HUES64 (cell line): ENCODE measurements around the gene SLC9A9.

Experiments
- H3K27ac ChIP-seq: 2 replicates; pipeline ENCODE4 v1.7.0; 2013; ENCODE audit warnings: low read depth, low read length, inconsistent platforms
- H3K27me3 ChIP-seq: 2 replicates; pipeline ENCODE4 v1.6.1; 2013; ENCODE audit warnings: mild to moderate bottlenecking, low read length; ENCODE audit not compliant: insufficient read depth
- H3K36me3 ChIP-seq: 2 replicates; pipeline ENCODE4 v1.6.1; 2013; ENCODE audit warnings: mild to moderate bottlenecking, low read length; ENCODE audit not compliant: insufficient read depth
- H3K4me1 ChIP-seq: 2 replicates; pipeline ENCODE4 v1.6.1; 2013; ENCODE audit warnings: mild to moderate bottlenecking, low read length, moderate library complexity; ENCODE audit not compliant: insufficient read depth
- H3K4me3 ChIP-seq: 2 replicates; pipeline ENCODE4 v1.5.1; 2013; ENCODE audit warnings: mild to moderate bottlenecking, low read length, moderate library complexity
- H3K9ac ChIP-seq: 2 replicates; pipeline ENCODE4 v1.6.1; 2013; ENCODE audit warnings: mild to moderate bottlenecking, low read depth, low read length
- H3K9me3 ChIP-seq: 2 replicates; pipeline ENCODE4 v1.6.1; 2013; ENCODE audit warnings: low read depth, low read length; ENCODE audit not compliant: insufficient read depth
- WGBS: fragments of 150-250, 120-280 bp; methylation state at CpG from one replicate; pipeline ENCODE4 v1.1.7; 2013; ENCODE audit warnings: missing lambda C conversion rate; 5-methylcytosine and 5-hydroxymethylcytosine counted together

SLC9A9 gene

DNA sequence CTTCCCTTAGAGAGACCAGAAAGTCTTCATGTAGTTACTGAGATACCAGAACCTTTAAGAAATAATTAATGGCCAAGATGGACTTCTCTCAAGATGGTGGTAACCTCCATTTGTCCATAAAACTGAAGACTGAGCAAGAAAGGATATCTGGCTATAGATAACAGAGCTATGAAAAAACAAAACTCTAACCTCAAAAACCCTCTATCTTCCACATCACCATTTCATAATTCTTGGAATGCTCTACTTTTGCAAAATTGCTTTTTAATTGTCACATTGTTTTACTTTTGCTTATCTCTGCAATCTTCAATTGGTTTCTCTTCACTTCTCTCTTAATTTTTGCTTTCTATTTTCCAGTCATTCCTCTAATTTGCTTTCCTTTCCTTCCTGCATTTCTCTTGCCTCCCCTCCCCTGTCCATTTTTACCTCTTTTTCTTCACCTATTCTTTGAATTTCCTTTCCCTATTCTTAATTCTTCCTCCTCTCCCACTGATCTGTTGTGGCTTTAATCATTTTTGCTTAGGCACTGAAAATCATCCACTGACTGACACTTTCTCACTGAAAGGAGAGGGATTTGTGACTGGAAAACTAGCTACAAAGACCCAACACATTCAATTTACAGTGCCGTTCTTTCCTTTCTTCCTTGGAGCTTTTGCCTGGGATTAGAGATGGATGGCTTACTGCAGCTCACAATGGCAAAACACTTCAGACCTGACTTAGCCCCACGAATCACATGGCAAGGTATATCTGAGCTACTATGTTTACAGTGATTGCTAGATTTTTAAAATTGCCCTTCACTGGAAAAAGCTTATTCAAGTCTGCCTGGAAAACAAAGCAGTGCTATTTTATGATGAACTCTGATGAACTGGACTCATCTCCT is 485.9 kb downstream of the SLC9A9 start:
- Histone ChIP-seq H3K27ac (no peak overlapping the region), H3K9me3 (0 out of 2 replicates have a peak, but pooled peaks cover 3% of the 10 kb centered on the region), H3K4me3 (no peak overlapping the region), H3K36me3 (no peaks in the 10 kb centered on the region), H3K9ac (no peak overlapping the region), H3K27me3 (no peaks in the 10 kb centered on the region), H3K4me1 (no peaks in the 10 kb centered on the region; the same call in 1 of the 2 replicates)
- WGBS: 79% methylated on average over 2 of the region's 2 CpGs

DNA sequence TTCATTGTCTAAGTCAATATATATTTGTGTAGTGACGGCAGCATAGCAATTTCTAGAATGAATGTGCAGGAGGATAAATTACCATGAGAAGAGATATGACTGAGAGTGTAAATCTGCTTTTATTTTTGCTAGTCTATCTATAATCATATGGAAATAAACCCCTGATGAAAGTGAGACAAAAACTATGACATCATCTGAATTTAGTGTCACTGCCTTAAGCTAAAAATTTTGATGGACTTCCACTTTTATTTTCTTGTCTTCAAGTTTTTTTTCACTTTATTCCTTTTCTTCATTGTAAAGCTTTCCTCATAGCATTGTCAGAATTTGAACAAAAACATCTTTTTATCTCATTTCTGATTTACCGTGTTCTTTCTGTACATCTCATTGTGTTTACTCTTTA is 486.7 kb downstream of the SLC9A9 start:
- H3K4me3 ChIP-seq: no peak overlapping the region
- 0 out of 2 replicates have a peak, but pooled peaks cover 3% of the 10 kb centered on the region for H3K9me3 ChIP-seq
- no peak overlapping the region for H3K9ac ChIP-seq
- H3K27ac ChIP-seq: no peak overlapping the region
- 91% methylated on average over 1 of the region's 2 CpGs for WGBS
- H3K27me3 ChIP-seq: no peaks in the 10 kb centered on the region
- no peaks in the 10 kb centered on the region for H3K36me3 ChIP-seq
- H3K4me1 ChIP-seq: no peaks in the 10 kb centered on the region; the same call in 1 of the 2 replicates

DNA sequence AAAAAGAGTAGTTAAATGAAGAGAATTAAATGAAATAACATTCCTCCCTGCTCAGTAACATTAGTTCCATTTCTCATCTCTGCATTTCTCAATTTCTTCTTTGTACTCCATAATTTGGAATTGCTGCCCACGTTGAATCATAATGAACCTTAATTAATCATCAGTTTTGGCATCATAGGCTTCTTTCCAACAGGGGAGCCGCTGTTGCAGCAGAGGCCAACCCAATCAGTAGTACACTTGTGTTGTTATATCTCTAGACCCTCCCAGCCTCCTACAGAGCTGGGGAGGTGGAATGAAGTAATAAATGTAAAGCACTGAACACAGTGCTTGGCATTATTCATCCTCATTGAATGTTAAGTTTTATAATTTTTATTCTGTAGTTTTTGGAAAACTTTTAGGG is 488.0 kb downstream of the SLC9A9 start:
- Histone ChIP-seq H3K4me3 (no peak overlapping the region), H3K4me1 (no peaks in the 10 kb centered on the region; the same call in 1 of the 2 replicates), H3K27me3 (no peaks in the 10 kb centered on the region), H3K27ac (no peak overlapping the region), H3K9me3 (0 out of 2 replicates have a peak, but pooled peaks cover 3% of the 10 kb centered on the region), H3K9ac (no peak overlapping the region), H3K36me3 (no peaks in the 10 kb centered on the region)
- WGBS: 98% methylated on average over 2 of the region's 2 CpGs

DNA sequence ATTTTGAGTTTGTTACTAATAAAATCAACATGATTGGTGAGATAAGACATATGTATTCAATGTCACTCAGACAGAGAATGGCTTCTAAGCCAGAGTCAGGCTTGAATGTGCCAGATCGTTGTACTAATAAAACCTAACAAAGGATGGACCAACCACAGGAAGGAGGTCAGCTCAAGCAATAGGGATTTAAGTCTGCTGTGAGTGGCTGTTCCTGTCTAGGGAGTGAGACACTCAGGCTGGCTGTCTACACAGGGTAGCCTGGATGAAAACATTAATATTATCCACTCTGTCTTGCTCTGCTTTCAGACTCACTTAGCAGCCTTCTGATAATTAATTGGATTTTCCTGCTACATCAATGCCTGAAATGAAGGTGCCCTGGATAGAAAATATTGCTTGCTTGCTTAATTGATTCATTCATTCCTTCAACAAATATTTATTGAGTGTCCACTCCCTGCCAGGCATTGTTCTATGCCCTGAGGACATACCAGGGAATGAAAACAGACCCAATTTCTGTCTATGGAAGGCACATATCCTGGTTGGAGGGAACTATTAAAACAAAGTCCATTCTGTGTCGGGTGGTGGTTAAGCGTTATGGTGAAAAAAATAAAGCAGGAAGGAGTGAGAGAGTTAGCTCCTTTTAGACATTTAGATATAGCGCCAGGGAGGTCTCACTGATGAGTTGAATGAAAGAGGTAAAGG is 489.3 kb downstream of the SLC9A9 start:
- H3K4me3 ChIP-seq: no peak overlapping the region
- H3K9ac ChIP-seq: no peak overlapping the region
- no peaks in the 10 kb centered on the region for H3K27me3 ChIP-seq
- no peak overlapping the region for H3K27ac ChIP-seq
- no peaks in the 10 kb centered on the region for H3K36me3 ChIP-seq
- H3K9me3 ChIP-seq: 0 out of 2 replicates have a peak, but pooled peaks cover 3% of the 10 kb centered on the region
- no peaks in the 10 kb centered on the region; the same call in 1 of the 2 replicates for H3K4me1 ChIP-seq
- WGBS: 88% methylated on average over 4 of the region's 4 CpGs

DNA sequence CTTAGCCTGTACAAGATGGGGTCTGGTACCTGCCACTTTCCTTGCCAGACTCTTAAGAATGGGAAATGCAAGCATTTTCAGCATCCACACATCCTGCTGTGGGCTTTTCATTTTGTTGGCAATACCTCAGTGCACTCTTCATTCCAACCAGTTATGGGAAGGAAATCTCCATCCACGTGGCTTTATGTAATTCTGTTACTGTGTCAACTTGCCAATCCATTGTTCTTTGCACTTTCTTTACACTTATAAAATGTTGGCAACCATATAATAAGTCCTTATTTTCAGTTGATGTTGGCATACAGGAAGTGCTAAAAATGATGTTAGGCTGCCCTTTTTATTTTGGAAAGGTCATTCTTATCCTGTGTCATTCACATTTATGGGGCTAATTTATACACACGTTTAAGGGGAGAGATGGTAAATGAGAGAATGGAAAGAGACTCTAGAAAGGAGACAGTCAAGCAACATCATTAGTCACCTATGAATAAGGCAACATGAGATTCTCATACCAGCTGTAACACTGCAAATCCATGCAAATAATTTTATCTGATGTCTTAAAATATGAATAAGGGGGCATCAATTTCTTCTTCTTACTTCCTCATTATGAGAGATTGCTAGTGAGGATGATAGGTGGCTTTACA is 490.0 kb downstream of the SLC9A9 start:
- H3K4me1 ChIP-seq: peaks cover 3% of the 10 kb centered on the region; the same call in 1 of the 2 replicates
- H3K36me3 ChIP-seq: no peaks in the 10 kb centered on the region
- H3K27ac ChIP-seq: no peak overlapping the region
- H3K9me3 ChIP-seq: 0 out of 2 replicates have a peak, but pooled peaks cover 3% of the 10 kb centered on the region
- H3K27me3 ChIP-seq: no peaks in the 10 kb centered on the region
- no peak overlapping the region for H3K4me3 ChIP-seq
- WGBS: 92% methylated on average over 2 of the region's 2 CpGs
- no peak overlapping the region for H3K9ac ChIP-seq

DNA sequence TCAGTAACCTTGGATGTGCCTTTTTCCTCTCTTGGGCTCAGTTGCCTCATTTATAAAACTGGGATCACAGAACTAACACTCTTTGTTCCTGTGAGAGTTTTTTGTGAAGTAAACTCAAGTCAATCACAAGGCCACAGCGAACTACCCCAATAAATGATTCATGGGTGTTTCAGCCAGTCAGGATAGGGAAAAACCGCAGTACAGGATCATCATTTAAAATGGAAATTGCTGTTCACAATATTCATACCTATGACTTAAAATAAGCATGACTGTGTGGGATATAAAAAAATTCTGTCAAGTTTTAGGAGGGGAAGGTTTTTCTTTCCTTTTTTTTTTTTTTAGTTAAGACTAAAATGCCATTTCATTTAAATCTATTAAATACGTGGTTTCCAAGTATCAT is 490.6 kb downstream of the SLC9A9 start:
- Histone ChIP-seq H3K9ac (no peak overlapping the region), H3K27ac (no peak overlapping the region), H3K27me3 (no peaks in the 10 kb centered on the region), H3K36me3 (no peaks in the 10 kb centered on the region), H3K4me1 (peaks cover 8% of the 10 kb centered on the region; the same call in 1 of the 2 replicates), H3K9me3 (0 out of 2 replicates have a peak, but pooled peaks cover 3% of the 10 kb centered on the region), H3K4me3 (no peak overlapping the region)
- 94% methylated on average over 3 of the region's 3 CpGs for WGBS

DNA sequence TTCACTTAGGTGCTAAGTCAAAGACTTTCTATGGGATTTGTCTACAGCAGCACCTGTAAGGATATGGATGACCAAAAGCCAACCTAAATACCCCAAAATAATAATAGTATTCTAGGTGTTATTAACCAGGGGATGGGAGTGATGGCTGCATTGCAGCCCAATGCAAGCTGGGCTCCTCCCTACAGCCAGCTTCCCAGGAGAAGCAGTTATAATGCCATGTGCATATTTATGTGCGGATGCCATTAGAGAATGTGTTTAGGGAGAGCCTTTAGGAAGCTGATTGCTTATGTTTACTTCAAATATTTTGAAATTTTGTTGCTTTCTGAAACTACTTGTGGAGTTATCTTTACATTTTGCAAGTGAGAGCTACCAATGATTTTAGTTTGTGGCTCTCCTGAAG is 491.4 kb downstream of the SLC9A9 start:
- Histone ChIP-seq H3K9ac (no peak overlapping the region), H3K9me3 (0 out of 2 replicates have a peak, but pooled peaks cover 3% of the 10 kb centered on the region), H3K4me1 (peaks cover 8% of the 10 kb centered on the region; the same call in 1 of the 2 replicates), H3K36me3 (no peaks in the 10 kb centered on the region), H3K27ac (no peak overlapping the region), H3K27me3 (no peaks in the 10 kb centered on the region), H3K4me3 (no peak overlapping the region)
- WGBS: 100% methylated on average over 1 of the region's 1 CpG

DNA sequence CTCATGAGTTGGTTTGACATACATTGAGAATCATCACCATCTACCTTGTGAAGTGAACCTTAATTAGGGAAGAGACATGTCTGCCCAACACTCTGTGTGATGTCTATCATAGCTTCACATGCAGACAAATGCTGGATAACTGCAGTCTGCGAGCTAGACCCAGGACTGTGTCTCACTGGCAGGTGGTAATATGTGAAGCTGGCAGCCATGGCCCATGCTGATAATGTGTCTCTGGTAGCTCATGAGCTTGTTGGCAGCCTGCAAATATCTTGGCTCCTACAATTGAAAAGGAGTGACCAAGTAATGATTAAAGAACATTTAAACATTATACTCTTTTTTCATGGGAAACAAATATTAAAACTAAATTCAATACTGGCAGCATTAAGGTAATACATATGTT is 493.9 kb downstream of the SLC9A9 start:
- Histone ChIP-seq H3K4me1 (peaks cover 8% of the 10 kb centered on the region; the same call in 1 of the 2 replicates), H3K9ac (no peak overlapping the region), H3K36me3 (no peaks in the 10 kb centered on the region), H3K4me3 (no peak overlapping the region), H3K9me3 (no peaks in the 10 kb centered on the region), H3K27me3 (no peaks in the 10 kb centered on the region), H3K27ac (no peak overlapping the region)
- WGBS: 93% methylated on average over 1 of the region's 1 CpG

DNA sequence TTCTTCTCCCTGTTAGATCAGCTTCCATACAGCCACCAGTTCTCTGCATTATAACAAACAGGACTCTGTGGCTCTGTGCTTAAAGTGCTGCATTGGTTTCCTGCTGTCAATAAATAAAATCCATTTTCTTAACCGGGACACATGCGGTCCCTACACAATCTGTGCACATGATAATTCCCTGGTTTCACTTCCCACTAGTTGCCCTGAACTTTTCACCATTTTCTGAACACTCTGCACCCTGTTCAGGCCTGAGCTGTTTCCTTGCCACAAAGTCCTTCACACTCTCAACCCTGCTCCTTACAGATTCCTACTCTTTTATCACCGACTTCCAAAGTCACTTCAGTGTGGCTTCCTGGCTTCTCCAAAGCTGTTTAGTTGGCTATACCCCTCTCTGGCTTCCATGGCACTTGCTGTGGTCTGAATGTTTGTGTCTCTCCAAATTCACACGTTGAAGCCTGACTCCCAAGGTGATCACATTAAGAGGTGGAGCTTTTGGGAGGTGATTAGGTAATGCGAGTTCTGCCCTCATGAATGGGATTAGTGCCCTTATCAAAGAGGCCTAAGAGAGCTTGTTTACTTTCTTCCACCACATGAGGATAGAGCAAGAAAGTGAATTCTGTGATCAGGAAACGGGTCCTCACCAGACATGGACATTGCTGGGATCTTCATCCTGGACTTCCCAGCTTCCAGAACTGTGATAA is 495.3 kb downstream of the SLC9A9 start:
- WGBS: 64% methylated on average over 6 of the region's 6 CpGs
- no peaks in the 10 kb centered on the region for H3K9me3 ChIP-seq
- H3K4me3 ChIP-seq: no peak overlapping the region
- H3K4me1 ChIP-seq: peaks cover 8% of the 10 kb centered on the region; the same call in 1 of the 2 replicates
- no peaks in the 10 kb centered on the region for H3K27me3 ChIP-seq
- no peak overlapping the region for H3K9ac ChIP-seq
- H3K27ac ChIP-seq: no peak overlapping the region
- H3K36me3 ChIP-seq: no peaks in the 10 kb centered on the region

DNA sequence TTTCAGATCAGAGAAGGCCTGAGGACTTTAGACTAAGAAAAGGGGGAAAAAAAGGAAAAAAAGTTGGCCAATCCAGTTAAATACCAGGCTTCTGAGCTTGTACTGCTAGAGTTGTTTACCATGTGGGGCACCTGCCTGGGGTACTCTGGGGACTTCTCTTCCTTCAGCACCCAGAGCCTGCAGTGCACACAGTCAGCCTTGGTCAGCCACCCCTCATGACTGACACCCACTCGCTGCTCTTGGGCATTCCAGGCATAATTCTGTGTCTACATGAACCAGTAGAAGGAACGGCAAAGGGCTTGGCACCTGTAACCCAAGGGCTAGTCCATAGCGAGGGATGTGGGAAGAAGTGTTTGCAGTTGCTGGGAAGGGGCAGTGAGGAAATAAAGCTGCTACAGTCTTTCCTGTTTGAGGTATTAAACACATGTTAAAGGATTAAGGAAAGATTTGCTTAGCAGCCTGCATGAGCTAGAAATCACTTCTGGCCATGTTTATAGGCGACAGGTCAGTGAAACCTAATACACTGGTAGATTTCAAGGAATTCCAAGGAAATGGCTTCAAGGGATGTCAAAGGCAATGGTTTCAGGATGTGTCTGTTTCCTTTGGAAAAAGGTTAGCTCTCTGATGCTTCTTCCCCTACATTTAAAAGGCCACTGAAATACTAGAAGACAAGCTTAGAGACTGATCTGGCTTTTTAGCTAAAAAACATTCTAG is 496.2 kb downstream of the SLC9A9 start:
- Histone ChIP-seq H3K4me3 (no peak overlapping the region), H3K9ac (no peak overlapping the region), H3K4me1 (peaks cover 8% of the 10 kb centered on the region; the same call in 1 of the 2 replicates), H3K27ac (no peak overlapping the region), H3K36me3 (no peaks in the 10 kb centered on the region), H3K27me3 (no peaks in the 10 kb centered on the region), H3K9me3 (no peaks in the 10 kb centered on the region)
- WGBS: 89% methylated on average over 4 of the region's 4 CpGs
